Naive B cell (primary cell): ENCODE measurements around the gene NLRP8. TPM values are rescaled to one million over a fixed set of nuclear protein-coding genes. Genes with fewer than 3 reads are reported as not detected.
"Not testable (repeated sequence)": the region's sequence is repeated elsewhere in the genome, so short reads cannot be mapped to it uniquely, and the experiment has no call there.

Experiments used
- ATAC-seq, 2 donors: fragments of 150-1000 bp; cut with Tn5 transposase; 2 replicates each; pipeline ENCODE4 v1.10.0; 2021; ENCODE audit warnings: low read depth in 2 of 2, mild to moderate bottlenecking in 2 of 2, moderate library complexity in 2 of 2
- DNase-seq: peaks from one replicate; pipeline ENCODE4 v3.0.0; 2022
- H3K27ac Mint-ChIP-seq, 6 donors: one replicate each; pipeline ENCODE4 v1.8.0; 2020 to 2022; ENCODE audit warnings: mild to moderate bottlenecking in 6 of 6, mixed read lengths in 6 of 6, moderate library complexity in 5 of 6, inconsistent platforms in 2 of 6
- H3K27me3 Mint-ChIP-seq, 3 donors: one replicate each; pipeline ENCODE4 v1.8.0; 2021 to 2022; ENCODE audit warnings: mixed read lengths in 3 of 3, mild to moderate bottlenecking in 1 of 3
- H3K36me3 Mint-ChIP-seq, 2 donors: one replicate each; pipeline ENCODE4 v1.8.0; 2020 to 2022; ENCODE audit warnings: mixed read lengths in 2 of 2, inconsistent platforms in 1 of 2, mild to moderate bottlenecking in 1 of 2
- H3K4me1 Mint-ChIP-seq, 3 donors: one replicate each; pipeline ENCODE4 v1.8.0; 2020 to 2022; ENCODE audit warnings: mixed read lengths in 3 of 3, inconsistent platforms in 1 of 3, mild to moderate bottlenecking in 1 of 3, moderate library complexity in 1 of 3
- H3K4me3 Mint-ChIP-seq, 8 donors: one replicate each; pipeline ENCODE4 v1.8.0; 2020 to 2022; ENCODE audit warnings: mild to moderate bottlenecking in 8 of 8, mixed read lengths in 8 of 8, moderate library complexity in 8 of 8, inconsistent platforms in 2 of 8
- H3K9me3 Mint-ChIP-seq, 7 donors: one replicate each; pipeline ENCODE4 v1.8.0; 2020 to 2022; ENCODE audit warnings: mixed read lengths in 7 of 7, mild to moderate bottlenecking in 5 of 7, inconsistent platforms in 2 of 7, moderate library complexity in 1 of 7
- polyA plus RNA-seq, 6 donors: library from polyadenylated mRNA; unstranded; fragments of 300-500 nt; fragmentation: Illumina TruSeq; gene quantifications; one replicate each; pipeline ENCODE4 v1.2.3, GENCODE V29; 2021; ENCODE audit warnings: low read depth in 6 of 6

Gene NLRP8
- polyA plus RNA-seq, 6 donors from 2014 or later, result not detected

DNA sequence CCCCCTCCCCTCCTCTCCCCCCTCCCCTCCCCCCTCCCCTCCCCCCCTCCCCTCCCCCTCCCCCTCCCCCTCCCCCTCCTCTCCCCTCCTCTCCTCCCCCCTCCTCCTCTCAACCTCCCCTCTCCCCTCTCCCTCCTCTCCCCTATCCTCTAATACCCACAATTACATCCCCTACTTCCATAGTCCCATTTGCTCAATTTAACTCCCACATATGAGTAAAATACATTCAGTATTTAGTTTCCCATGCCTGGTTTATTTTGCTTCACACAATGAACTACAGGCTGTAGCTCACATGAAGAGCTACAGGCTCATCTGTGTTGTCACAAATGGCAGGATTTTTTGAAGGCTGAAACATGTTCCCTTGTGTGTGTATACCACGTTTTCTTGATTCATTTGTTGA is 45.9 kb downstream of the NLRP8 start:
- Mint-ChIP-seq H3K4me1 (peaks cover 0 to 4% (median 0%) of the 10 kb centered on the region in 3 donors), H3K36me3 (peaks cover 0 to 7% of the 10 kb centered on the region in 2 donors), H3K4me3 (no peak overlapping the region), H3K27me3 (peaks cover 0 to 11% (median 7%) of the 10 kb centered on the region in 3 donors), H3K9me3 (peaks cover 7 to 29% (median 15%) of the 10 kb centered on the region in 7 donors), H3K27ac (peak overlapping the region in 1 of 6 donors; percentile 78)
- ATAC-seq (no peak), DNase-seq (no peak)

DNA sequence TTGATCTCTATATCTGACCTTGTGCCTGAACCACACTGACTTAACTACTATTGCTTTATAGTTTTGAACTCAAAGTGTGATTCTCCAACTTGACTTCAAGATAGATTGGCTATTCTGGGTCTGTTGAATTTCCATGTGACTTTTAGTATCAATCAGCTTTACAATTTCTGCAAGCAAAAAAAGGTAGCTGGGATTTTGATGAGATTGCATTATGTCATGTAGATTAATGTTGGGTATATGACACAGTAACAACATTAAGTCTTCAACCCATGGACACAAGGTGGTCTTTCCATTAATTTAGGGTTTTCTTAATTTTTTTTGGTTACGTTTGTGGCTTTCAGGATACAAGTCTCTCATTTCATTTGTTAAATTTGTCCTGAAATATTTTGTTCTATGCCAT is 67.1 kb downstream of the NLRP8 start:
- no peak for ATAC-seq
- H3K4me1 Mint-ChIP-seq, result no peaks in the 10 kb centered on the region
- no peaks in the 10 kb centered on the region for H3K36me3 Mint-ChIP-seq
- peaks cover 0 to 16% (median 5%) of the 10 kb centered on the region in 7 donors for H3K9me3 Mint-ChIP-seq
- DNase-seq, result no peak
- no peak overlapping the region for H3K4me3 Mint-ChIP-seq
- no peak overlapping the region for H3K27ac Mint-ChIP-seq
- H3K27me3 Mint-ChIP-seq, result peaks cover 0 to 5% (median 0%) of the 10 kb centered on the region in 3 donors

DNA sequence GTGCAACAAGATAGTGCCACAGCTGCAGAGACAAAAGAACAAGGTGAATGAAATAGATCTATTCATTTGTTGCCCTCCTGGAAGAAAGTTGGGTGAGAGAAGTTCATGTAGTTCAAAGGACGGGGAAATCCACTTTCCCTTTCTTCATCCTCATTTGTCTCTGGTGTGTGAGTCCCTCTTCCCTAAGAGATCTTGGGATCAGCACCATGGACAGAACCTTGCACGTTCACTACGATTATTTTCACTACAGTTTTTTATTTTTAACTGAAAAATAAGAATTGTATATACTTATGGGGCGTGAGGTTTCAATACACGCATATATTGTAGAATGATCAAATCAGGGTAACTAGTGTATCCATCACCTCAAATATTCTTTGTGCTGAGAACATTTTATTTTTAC is 68.1 kb downstream of the NLRP8 start:
- Mint-ChIP-seq H3K27ac (no peak overlapping the region), H3K9me3 (peaks cover 0 to 16% (median 6%) of the 10 kb centered on the region in 7 donors), H3K4me3 (no peak overlapping the region)

DNA sequence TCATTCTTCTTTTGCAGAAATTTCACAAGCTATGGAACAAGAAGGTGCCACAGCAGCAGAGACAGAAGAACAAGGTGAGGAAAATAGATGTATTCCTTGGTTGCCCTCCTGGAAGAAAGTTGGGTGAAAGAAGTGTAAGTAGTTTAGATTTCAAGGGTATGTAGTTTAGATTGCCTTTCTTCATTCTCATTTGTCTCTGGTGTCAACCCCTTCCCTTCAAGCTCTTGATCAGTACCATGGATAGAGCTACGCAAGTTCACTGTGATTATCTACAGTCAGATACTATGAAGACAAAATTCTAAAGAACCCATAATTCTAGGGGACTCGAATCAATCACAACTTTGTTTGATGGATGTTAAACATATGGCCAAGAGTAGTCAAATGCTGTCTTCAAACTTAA is 71.7 kb downstream of the NLRP8 start:
- H3K4me1 Mint-ChIP-seq, ATAC-seq, H3K27ac Mint-ChIP-seq, H3K36me3 Mint-ChIP-seq, H3K4me3 Mint-ChIP-seq, DNase-seq: not testable (repeated sequence)
- peaks cover 6 to 11% (median 8%) of the 10 kb centered on the region in 3 donors for H3K27me3 Mint-ChIP-seq
- H3K9me3 Mint-ChIP-seq, result peaks cover 0 to 24% (median 6%) of the 10 kb centered on the region in 7 donors

More for the DNA sequence above, 68.1 kb downstream of the NLRP8 start:
- no peaks in the 10 kb centered on the region for H3K36me3 Mint-ChIP-seq
- H3K4me1 Mint-ChIP-seq, result no peaks in the 10 kb centered on the region
- peaks cover 0 to 5% (median 0%) of the 10 kb centered on the region in 3 donors for H3K27me3 Mint-ChIP-seq
- ATAC-seq (no peak), DNase-seq (no peak)

DNA sequence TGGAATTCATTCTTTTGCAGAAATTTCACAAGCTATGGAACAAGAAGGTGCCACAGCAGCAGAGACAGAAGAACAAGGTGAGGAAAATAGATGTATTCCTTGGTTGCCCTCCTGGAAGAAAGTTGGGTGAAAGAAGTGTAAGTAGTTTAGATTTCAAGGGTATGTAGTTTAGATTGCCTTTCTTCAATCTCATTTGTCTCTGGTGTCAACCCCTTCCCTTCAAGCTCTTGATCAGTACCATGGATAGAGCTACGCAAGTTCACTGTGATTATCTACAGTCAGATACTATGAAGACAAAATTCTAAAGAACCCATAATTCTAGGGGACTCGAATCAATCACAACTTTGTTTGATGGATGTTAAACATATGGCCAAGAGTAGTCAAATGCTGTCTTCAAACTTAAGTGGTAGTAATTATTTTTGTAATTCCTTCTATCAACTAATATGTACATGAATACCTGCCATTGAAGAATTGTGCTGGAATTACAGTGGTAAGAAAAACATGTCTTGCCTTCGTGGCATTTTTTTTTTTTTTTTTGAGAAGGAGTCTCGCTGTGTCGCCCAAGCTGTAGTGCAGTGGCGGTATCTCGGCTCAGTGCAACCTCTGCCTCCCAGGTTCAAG is 72.8 kb downstream of the NLRP8 start:
- Mint-ChIP-seq H3K27me3 (peaks cover 8 to 11% (median 9%) of the 10 kb centered on the region in 3 donors), H3K9me3 (peaks cover 0 to 24% (median 4%) of the 10 kb centered on the region in 7 donors)
- not testable (repeated sequence) for H3K36me3 Mint-ChIP-seq, H3K4me1 Mint-ChIP-seq, H3K4me3 Mint-ChIP-seq, ATAC-seq, H3K27ac Mint-ChIP-seq, DNase-seq

DNA sequence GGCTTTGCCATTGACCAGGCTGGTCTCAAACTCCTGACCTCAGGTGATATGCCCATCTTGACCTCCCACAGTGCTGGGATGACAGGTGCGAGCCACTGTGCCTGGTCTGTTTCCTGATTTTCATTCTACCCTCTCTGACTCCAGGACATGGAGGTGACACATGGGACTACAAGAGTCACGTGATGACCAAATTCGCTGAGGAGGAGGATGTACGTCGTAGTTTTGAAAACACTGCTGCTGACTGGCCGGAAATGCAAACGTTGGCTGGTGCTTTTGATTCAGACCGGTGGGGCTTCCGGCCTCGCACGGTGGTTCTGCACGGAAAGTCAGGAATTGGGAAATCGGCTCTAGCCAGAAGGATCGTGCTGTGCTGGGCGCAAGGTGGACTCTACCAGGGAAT is 79.1 kb downstream of the NLRP8 start:
- H3K36me3 Mint-ChIP-seq, result no peaks in the 10 kb centered on the region
- DNase-seq (no peak), ATAC-seq (no peak)
- no peaks in the 10 kb centered on the region for H3K4me1 Mint-ChIP-seq
- H3K27ac Mint-ChIP-seq, result peak overlapping the region in 1 of 6 donors; percentile 33
- H3K9me3 Mint-ChIP-seq, result peaks cover 0 to 8% (median 2%) of the 10 kb centered on the region in 7 donors
- no peak overlapping the region for H3K4me3 Mint-ChIP-seq
- peaks cover 7 to 10% (median 8%) of the 10 kb centered on the region in 3 donors for H3K27me3 Mint-ChIP-seq

Other genes starting within 250 kb of the NLRP8 start
- not detected for gene NLRP9, start 209.4 kb upstream of the NLRP8 start, polyA plus RNA-seq
- not detected for gene RFPL4A, start 188.7 kb upstream of the NLRP8 start, polyA plus RNA-seq
- not detected for gene RFPL4AL1, start 178.7 kb upstream of the NLRP8 start, polyA plus RNA-seq
- under 1 TPM in 2 of 6 donors, not detected in 4; 0.08 to 0.16 TPM for gene NLRP11, start 115.8 kb upstream of the NLRP8 start, polyA plus RNA-seq
- 1 to 10 TPM in 1 of 6 donors, under 1 TPM in 4, not detected in 1; 0.41 to 1.2 (median 0.76) TPM for gene NLRP4, start 111.3 kb upstream of the NLRP8 start, polyA plus RNA-seq
- not detected for gene NLRP13, start 15.5 kb upstream of the NLRP8 start, polyA plus RNA-seq
- gene NLRP5, start 38.9 kb downstream of the NLRP8 start, polyA plus RNA-seq, result not detected
- gene ZNF787, start 173.5 kb downstream of the NLRP8 start, polyA plus RNA-seq, result 1 to 10 TPM; 1.4 to 4.7 (median 2.5) TPM
- gene ZNF444, start 193.5 kb downstream of the NLRP8 start, polyA plus RNA-seq, result 10 to 100 TPM in 5 of 6 donors, 1 to 10 TPM in 1; 9.7 to 24.6 (median 13.1) TPM
- gene GALP, start 228.2 kb downstream of the NLRP8 start, polyA plus RNA-seq, result not detected
- not detected for gene ZSCAN5B, start 250.0 kb downstream of the NLRP8 start, polyA plus RNA-seq